GM12892 (cell line): ENCODE data around the gene TIMMDC1.

Source experiments
- POLR2A ChIP-seq: IDR thresholded peaks from 2 replicates; pipeline ENCODE4 v1.6.1; 2011; ENCODE audit warnings: low read depth, low read length, control low read depth
- POLR2AphosphoS5 ChIP-seq: IDR thresholded peaks from 2 replicates; pipeline ENCODE4 v1.6.1; 2011; ENCODE audit warnings: low read depth, low read length, control low read depth

- TF ChIP-seq POLR2A (no peak), POLR2AphosphoS5 (no peak)
Observed at GRCh38 chr3:119492810-119493209, 5.5 kb upstream of the TIMMDC1 start.
